NCI-H446 (cell line): Measurements from ENCODE around the gene HDHD2.

Experiments used
- DNase-seq, 2 experiments: peaks; one replicate each; lab custom pipeline; 2025; lab: John Stamatoyannopoulos, UW

HDHD2 gene

DNA sequence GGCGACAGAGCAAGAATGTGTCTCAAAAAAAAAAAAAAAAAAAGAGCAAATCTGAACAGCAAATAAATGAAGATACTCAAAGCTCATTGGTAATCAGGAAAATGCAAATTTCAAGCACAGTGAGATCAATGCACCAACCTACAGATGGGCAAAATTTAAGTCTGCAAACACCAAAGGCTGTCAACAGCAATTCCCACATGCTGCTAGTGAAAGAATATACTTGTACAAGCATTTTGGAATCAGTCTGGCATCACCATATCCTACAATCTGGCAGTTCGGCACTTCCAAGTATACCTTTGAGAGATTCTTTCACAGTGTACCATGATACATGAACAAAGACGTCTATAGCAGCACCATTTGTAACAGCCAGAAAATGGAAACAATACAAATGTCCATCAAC is 4.1 kb downstream of the HDHD2 start:
- no peak for DNase-seq

DNA sequence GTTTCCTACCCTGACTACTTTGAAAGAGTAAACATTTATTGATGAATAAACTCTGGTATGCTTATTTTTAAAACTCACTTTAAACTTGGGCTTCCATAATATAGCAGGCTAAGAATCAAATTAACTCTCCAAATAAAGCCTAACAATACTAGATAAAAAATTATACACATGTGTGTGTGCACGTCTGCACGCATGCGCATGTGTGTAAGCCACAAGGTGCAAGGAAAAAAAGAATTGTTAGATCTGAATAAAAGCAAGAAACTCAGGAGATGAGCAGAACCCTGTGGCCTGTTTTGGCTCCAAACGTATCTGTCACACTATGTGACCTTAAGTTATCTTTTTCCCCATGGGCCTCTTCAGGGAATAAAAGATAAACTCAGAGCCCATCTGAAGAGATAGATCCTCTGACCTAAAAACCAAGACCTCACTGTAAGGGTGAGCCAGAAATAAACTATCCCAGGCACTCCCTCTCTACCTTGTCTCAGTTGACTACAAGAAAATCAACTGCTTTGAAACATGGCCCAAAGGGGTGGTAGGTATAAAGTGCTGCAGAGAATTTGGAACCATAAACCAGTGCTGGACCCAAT is 6.3 kb downstream of the HDHD2 start:
- DNase-seq = no peak

DNA sequence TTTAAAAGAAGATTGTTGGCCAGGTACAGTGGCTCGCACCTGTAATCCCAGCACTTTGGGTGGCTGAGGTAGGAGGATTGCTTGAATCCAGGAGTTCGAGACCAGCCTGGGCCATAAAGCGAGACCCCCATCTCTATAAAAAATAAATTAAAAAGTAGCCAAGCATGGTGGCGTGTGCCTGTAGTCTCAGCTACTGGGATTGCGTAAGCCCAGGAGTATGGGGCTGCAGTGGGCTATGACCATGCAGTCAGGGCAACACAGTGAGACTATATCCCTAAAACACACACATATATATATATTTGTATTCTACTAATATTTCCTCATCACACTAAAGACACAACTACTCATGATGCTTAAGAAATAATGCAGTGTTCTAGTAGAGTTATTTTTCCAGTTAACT is 7.1 kb downstream of the HDHD2 start:
- no peak for DNase-seq

DNA sequence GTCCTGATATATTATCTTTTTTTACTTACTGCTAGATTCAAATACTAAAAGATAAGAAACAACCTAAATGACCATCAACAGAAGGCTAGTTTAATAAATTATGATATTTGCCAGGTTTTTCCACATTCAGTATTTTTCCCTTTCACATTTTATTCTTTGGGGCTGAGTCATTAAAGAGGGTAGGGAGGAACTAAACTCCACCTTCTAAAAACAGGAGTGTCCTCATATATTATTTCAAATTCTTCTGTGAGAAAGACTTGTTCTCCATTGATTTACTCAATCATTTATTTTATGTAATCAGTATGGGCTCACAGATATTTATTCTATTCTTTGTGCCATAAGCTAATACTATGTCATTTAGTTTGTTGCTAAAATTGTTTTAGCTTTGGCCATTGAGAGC is 9.0 kb downstream of the HDHD2 start:
- DNase-seq = no peak

DNA sequence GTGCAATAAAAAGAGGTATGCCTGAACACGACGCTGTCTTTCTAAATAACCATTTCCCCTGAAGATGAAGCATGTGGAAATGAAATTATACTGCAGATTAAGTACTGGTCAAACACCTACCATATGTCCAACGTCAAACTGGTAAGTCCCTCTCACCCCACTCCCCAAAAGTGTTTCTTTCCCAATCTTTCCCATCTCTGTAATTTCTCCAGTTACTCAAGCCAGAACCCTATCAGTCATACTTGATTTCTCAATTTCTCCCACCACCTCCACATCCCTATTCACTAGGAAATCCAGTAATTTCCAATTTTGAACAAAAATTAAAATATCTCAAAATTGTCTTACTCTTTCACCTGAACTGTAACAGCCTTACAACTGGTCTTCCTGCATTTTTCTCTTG is 29.2 kb downstream of the HDHD2 start:
- no peak for DNase-seq

DNA sequence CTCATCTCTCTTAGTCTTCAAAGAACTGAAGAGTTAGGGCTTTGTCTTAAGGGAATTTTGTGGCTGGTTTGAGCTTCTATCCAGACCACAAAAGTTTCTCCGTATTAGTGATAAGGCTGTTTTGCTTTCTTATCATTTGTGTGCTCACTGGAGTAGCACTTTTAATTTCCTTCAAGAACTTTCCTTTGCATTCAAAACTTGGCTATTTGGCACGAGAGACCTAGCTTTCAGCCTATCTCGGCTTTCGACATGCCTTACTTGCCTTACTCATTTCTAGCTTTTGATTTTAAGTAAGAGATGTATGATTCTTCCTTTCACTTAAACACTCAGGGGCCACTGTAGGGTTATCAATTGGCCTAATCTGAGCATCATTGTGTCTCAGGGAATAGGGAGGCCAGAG is 29.9 kb downstream of the HDHD2 start:
- no peak for DNase-seq

DNA sequence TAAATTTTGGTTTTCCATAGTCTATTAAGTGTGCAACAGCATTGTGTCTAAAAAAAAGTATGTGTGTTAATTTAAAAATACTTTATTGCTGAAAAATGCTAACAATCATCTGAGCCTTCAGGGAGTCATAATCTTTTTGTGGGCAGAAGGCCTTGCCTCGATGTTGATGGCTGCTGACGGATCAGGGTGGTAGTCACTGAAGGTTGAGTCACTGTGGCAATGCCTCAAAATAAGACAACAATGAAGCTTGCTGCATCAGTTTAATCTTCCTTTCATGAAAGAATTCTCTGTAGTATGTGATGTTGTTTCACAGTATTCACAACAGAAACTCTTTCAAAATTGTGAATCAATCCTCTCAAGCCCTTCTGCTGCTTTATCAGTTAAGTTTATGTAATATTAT is 31.3 kb downstream of the HDHD2 start:
- no peak for DNase-seq

DNA sequence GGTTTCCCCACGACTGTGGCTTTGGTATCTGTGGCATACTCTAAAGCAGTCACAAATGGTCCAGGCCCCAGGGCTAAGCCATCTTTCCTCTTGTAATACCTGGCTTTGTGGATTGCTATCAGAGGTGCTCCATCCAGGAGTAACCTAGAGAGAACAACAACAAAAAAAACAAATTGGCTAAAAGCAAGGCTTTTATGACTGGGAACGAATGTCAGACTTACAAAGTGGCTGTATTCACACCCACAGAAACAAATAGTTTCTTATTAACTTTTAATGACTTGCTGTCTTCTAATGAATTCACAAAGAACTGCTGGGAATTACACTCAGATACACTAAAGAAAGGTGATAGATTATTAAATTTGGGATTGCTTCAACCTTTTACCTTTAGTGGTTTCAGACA is 35.1 kb downstream of the HDHD2 start:
- no peak for DNase-seq

DNA sequence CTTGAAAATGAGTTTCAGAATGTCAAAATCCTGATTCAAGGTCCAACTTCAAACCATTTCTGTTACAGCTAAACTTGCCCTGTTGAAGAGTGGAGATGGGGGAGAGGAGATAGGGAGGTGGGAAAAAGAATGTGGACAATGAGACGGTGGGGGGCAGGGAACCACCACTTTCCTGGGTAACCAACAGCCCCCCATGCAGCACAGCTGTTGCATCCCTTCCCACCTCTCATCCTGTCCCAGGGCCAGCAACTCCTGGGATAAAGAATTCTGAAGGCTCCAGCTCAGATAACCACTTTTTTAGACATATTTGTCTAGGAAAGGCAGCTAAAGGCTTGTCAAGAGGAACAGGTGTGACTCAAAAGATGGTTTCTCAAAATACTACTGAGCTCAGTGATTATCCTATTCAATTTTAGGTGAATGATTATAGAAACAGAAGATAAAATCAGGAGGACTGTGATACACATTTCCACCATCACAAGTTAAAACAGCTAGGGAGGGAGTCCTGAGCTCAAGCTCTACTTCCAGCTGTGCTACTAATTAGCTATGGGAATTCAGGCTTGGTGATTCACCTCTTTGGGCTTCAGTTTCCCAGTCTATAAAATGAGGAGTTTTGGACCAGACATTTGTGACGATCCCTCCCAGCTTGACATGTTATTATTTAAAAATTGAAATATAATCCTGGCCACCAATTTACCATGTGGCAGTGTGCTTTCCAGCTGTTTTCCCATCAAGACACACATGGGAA is 36.3 kb downstream of the HDHD2 start:
- no peak for DNase-seq

DNA sequence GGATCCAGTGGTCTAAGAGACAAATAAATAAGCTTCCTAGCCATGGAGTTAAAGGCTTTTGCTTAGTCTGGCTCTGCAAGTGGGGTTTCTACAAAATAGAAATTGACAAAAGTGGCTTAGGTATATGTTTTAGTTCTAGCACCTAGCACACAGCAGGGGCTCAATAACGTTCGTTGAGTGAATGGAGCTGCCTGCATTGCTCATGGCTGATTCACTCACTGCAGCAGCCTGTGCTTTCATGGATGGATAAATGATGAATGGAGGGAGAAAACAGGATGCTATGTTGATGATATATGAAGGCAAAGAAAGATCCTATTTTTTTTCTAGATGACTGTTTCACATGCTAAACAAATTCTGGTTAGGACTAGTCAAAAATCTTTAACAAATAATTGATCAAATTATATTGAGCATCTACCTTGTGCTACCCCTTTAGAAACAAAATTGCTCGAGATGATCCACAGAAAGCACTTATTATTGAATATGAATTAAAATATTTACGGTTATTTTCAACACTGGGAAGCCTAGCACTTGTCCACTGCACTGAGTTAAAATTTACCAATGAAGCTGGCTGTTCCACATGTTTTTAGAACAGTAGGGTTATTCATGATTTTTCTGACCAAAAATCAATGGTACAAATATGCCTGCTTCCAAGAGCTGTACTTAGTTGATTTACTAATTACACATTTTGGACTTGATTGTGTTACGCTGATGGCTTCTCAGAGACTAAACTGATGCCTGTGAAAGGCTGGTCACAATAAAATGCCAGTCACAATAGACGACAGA is 39.6 kb downstream of the HDHD2 start:
- no peak for DNase-seq

DNA sequence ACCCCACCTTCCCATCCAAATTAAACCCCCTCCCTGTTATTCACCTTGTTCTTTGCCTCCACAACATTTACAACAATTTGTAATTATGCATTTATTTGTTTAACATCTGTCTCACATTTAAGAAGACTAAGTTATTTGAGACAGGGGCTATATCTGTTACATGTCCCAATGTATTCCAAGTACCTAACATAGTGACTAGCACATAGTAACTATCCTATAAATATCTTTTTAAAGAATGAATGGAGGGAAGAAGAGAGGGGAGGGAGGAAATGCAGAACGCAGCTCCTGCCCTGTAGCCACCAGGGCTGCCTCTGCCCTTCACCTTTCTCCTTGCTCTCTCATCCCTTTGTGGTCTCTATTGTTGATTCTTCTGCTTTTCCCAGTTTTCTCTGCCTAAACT is 40.6 kb downstream of the HDHD2 start:
- no peak for DNase-seq

DNA sequence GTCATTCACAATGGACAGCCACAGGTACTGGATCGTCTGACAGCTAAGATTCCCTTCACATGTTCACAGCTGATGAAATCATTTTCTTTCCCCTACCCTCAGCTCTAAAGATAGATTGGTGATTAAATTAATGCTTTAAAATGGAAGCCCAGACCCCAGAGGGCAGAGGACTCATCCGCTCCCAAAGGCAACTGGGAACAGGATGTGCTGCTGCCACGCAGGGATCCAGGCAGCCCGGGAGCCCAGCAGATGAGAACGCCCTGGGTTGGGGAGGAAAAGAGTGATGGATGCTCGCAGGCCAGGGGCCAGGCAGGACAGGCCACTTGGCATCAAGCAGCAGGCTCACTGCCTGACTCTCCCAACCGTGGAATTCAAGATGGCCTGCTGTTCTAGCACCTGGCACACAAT is 41.3 kb downstream of the HDHD2 start:
- DNase-seq = no peak

DNA sequence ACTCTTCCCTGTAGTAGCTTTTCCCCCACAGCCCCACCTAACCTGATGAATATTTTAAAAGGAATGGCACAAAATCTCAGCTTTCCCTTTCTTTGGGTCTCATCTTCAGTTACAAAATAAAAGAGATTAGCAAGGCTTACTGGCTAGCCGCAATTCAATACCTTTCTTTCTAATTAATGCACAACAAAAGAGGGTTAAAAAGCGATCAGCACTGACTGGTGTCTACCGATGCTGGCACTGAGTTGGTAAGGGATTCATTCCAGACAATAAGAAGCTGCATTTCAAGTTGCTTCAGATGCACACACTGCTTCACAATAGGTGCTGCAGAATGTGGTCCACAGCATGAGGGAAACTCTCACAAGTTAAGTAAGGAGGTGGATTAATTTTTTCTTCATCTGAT is 41.9 kb downstream of the HDHD2 start:
- no peak for DNase-seq

DNA sequence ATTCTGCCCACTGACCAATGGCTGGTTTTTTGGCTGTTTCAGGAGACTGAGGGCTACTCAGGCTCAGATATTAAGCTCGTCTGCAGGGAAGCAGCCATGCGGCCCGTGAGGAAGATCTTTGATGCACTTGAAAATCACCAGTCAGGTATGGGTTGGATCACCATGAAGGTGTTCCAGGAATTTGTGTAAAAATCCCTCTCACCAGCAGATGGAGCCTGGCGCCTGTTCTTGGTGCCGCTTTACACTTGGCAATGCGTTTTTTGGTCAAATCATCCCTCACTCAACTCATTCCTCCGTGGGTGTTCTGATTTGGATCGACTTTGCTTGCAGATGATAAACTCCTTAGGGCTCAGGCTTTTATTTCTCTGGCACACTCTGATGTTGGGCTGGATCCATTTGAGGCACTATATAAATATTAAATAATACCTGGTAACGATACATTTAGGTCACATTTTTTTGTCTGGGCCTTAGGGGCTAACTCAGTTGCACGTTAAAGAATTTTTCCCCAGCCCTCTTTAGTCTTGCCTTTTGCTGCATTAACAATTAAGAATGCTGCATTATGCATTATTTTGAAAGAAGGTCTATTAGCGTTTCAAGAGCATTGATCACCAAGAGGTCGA is 50.0 kb downstream of the HDHD2 start:
- DNase-seq = peak in 1 of 2 experiments; percentile 53

DNA sequence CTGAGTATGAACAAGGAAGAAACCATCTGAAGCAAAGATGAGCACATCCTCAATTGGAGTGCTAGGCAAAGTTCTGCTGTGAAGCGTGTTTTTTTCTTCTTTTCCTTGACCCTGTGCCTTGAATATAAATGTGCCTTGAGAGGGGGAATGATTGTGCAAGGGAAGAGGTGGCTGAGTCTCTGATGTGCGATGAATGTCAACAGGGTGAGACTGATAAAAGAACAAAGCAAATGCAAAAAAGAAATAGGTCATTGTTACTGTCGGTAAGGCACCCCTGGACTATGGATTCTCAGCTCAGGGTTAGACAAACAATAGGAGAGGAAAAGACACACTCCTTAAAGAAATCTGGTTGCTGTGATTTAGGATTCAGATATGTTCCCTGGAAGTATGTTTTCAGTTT is 54.5 kb downstream of the HDHD2 start:
- DNase-seq = no peak

DNA sequence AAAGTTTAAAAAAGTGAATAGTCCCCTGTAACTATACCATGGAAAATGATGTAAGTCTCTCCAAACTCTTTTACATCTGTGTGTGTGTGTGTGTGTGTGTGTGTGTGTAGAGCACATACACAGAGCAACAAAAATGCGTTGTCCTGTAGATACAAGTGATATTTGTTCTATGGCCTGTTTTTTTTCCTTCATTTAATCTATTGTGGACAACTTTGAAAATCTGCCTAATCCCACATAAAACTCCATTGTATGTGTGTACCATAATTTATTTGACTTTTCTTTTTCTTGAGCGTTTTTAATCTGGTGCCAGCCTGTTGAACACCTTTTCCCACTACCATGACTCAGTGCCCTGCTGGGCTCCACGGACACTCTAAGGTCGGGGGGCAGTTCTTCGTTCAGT is 62.6 kb downstream of the HDHD2 start:
- no peak for DNase-seq

DNA sequence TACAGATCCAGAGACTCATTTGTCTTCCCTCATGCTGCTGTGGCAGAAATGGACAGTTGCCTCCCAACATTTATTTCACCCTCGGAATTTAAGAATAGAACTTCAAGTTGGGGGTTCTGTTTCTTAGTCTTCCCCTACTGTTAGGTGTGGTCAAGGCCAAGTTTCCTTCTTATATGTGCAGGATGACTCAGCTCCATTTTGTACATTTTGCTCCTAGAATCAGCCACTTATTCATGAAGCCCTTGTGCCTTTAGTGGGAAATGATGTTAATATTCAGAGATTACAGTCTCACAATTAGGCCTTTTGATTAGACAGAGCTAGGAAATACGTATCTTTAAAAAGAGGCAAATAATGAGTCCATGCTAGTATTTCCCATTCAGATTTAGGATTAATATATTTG is 68.7 kb downstream of the HDHD2 start:
- DNase-seq = no peak

DNA sequence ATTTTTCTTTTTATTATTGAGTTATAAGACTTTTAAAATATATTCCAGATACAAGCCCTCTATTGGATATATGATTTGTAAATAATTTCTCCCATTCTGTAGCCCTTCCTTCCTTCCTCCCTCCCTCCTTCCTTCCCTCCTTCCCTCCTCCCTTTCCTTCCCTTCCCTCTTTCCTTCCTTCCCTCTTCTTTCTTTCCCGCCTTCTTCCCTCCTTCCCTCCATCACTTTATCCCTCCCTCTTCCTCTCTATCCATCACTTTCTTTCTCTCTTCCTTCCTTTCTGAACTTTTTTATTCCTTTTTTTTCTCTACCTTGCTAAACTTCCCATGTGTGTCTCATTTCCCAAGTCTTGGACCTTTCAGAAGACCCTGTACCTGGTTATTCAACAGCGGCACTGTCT is 69.4 kb downstream of the HDHD2 start:
- no peak for DNase-seq

DNA sequence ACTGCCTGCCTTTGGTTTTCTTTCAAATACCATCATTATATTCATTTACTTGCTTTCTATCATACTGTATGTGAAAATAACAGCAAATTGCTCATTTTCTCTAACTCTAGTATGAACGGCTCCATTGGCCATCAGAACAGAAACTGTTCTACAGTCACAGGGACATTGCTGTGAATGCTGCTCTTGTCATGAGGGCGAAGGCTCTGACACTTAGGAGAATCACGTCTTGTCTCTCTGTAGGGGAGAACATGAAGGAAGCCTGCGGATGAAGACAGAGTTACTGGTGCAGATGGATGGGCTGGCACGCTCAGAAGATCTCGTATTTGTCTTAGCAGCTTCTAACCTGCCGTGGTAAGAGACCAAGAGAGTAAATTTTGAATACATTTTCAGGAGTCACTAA is 73.2 kb downstream of the HDHD2 start:
- no peak for DNase-seq

DNA sequence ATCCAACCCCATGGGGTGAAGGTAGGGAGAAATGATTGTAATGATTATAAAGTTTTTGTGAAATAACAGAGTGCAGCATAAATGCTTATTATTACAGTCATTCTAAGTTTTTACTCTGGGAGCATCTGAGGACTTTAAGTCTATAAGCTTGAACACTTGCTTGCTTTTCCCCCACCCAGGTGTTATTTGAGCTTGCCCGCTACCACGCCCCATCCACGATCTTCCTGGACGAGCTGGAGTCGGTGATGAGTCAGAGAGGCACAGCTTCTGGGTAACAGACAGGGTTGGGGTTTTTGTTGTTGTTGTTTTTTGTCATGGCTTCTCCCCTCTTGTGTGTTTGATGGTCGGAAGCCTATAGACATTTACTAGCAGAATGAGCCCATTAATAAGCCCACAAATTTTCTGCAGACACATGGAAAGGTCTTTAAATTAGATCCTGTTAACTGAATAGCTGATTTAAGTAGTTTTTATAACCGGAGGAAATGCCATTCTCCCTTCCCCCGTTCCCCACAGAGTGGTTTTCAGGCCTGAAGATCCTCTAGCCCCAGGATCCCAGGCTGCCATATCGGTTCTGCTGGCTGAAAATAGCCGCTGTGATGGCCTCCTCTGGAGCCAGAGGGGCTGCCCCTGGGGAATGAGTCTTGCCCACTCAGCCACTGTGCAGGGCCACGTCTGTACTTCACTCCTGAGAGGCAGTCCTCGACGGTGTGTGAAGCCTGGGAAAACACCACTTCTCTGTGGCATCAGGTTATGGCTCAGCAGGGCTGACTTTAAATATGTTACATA is 75.0 kb downstream of the HDHD2 start:
- no peak for DNase-seq

DNA sequence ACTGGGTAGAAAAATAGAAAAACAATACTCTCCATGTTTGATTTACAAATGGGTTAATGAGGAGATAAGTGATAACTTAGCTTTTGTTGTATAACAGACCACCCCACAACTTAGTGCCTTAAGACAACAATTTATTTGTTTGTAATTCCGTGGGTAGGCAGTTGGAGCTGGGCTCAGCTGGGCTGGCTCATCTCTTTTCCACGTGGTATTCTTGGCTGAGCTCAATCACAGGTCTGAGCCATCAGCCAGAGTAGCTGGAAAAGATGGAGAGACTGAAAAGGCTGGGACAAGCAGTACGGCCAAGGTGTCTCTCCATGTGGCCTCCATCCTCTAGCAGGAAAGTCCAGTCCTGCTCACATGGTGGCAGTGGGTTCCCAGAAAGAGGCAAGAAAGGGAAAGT is 82.7 kb downstream of the HDHD2 start:
- no peak for DNase-seq

DNA sequence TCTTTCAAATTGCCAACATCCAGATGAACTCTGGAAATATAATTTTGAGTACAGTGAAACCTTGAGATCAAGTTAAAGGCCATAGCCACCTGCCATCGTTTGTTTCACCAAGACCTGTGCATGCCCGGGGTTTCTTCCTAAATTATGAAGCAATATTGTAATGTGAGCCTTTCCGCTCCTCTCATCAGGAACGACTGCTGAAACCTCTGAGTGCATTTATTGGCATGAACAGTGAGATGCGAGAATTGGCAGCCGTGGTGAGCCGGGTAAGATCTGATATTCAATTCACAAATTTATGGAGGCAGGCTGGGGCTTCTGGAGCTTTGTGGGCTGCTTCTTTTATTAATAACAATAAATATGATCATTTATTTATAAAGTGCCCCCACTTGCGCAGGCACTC is 87.2 kb downstream of the HDHD2 start:
- DNase-seq = no peak
